ENCODE results near the gene CCNA2.

- TF ChIP-seq, protein P1, sequence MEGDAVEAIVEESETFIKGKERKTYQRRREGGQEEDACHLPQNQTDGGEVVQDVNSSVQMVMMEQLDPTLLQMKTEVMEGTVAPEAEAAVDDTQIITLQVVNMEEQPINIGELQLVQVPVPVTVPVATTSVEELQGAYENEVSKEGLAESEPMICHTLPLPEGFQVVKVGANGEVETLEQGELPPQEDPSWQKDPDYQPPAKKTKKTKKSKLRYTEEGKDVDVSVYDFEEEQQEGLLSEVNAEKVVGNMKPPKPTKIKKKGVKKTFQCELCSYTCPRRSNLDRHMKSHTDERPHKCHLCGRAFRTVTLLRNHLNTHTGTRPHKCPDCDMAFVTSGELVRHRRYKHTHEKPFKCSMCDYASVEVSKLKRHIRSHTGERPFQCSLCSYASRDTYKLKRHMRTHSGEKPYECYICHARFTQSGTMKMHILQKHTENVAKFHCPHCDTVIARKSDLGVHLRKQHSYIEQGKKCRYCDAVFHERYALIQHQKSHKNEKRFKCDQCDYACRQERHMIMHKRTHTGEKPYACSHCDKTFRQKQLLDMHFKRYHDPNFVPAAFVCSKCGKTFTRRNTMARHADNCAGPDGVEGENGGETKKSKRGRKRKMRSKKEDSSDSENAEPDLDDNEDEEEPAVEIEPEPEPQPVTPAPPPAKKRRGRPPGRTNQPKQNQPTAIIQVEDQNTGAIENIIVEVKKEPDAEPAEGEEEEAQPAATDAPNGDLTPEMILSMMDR (IDR thresholded peaks at IDR 0.05; ENCODE audit: insufficient read depth, low read length, poor library complexity, severe bottlenecking): no peak
- no peak for TF ChIP-seq EZH2phosphoT487 (conservative IDR thresholded peaks at IDR 0.05; ENCODE audit: low read length)
Observed at GRCh38 chr4:121819216-121819965, 4.3 kb downstream of the CCNA2 start.
